SIG-M5 treated with dmso at 0.1 percent for 504 hours (cell line): ENCODE measurements around the gene THAP7.
"Not testable (repeated sequence)": the region's sequence is repeated elsewhere in the genome, so short reads cannot be mapped to it uniquely, and the experiment has no call there.

Experiments used
- DNase-seq: peaks from one replicate; lab custom pipeline; 2025; ENCODE audit not compliant: unreplicated experiment; lab: John Stamatoyannopoulos, UW

THAP7 gene

DNA sequence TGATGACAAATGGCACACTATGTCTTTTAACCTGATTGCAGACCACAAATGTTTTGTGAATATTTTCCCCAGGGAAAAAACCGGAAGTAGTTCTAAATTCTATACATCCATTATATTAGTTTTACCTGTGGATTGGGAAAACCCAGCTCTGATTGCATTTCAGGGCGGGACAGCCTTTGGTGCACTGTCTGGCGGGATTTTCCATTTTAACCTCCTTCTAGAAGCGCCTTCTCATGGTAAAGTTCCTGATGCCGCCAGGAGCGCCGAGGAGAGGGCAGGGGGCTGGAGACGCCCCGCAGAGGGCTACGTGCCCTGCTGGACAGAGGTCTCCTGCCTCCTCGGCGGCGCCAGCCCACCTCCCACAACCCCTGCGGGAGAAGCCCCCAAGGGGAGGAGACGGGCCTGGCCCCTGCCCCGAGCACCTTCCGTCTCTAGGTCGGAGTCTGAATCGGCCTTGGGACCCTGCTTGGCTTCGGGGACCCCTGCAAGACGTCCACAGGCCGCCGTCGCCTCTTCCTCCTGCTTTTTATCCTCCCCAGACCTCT, 11.8 kb upstream of the THAP7 start:
- no peak for DNase-seq

GRCh38 chr22:21012446-21013407, 10.8 kb upstream of the THAP7 start:
- no peak for DNase-seq

- no peak for DNase-seq
These were observed 8.7 kb upstream of the THAP7 start for GRCh38 chr22:21010426-21011113.

- peak; percentile 44 for DNase-seq
These were observed 7.9 kb upstream of the THAP7 start for GRCh38 chr22:21009638-21010425.

DNA sequence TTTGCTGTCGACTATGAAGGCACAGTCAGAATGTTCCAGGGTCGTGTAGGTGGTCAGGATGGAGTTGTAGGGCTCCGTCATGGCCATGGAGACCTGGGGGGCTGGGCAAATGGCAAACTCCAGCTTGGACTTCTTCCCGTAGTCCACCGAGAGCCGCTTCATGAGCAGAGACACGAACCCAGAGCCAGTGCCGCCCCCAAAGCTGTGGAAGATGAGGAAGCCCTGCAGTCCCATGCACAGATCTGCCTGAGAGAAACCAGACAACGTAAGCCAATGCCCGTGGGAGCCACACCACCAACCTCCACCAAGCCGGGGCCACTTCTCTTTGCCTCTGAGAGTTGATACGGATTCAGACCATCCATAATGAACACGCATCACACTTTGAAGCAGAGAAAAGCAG, 7.3 kb upstream of the THAP7 start:
- DNase-seq, result not testable (repeated sequence)

GRCh38 chr22:21003782-21004181, 1.9 kb upstream of the THAP7 start:
- DNase-seq, result no peak

GRCh38 chr22:21000987-21001600, 824 bp downstream of the THAP7 start:
- DNase-seq, result no peak

DNA sequence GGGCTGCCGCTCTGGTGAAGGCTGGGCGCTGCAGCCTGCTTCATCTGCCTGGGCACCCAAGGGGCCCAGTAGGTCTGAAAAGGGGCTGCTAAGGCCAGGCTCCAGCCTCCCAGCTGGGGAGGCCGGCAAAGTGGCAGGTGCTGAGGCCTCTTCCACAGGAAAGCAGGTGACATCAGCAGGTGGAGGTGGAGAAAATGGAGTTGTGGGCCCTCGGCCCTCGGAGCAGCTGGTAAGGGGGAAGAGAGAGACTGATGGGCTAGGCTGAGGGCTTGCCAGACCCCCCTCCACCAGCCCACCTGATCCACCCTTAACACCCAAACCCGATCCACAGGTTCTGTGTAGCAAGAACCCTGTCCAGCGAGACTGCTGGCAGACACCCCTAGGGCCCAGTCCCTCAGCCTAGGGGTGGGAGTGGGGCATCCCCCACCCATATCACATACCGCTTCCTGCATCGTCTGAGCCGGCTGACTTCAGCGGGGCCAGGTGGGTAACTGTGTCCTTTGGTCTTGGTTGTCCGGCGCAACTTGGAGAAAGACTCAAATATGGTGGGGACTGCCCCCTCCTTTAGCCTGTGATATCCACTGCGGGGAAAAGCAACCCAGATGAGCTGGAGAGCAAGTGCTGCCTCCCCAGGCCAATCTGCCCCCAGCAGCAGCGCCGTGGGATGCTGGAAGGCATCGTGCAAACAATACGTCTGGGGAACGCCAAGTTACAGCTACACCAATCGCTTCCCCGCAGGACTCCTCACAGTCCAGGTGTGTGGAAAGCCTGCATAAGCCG, 1.5 kb downstream of the THAP7 start:
- DNase-seq, result no peak

GRCh38 chr22:20999350-21000206, 2.3 kb downstream of the THAP7 start:
- no peak for DNase-seq

GRCh38 chr22:20998411-20999336, 3.2 kb downstream of the THAP7 start:
- no peak for DNase-seq

GRCh38 chr22:20997536-20998257, 4.2 kb downstream of the THAP7 start:
- DNase-seq, result no peak

- no peak for DNase-seq
These were observed 5.1 kb downstream of the THAP7 start for GRCh38 chr22:20996598-20997535.

GRCh38 chr22:20996031-20996410, 5.9 kb downstream of the THAP7 start:
- DNase-seq, result no peak

GRCh38 chr22:20995329-20996030, 6.4 kb downstream of the THAP7 start:
- no peak for DNase-seq

GRCh38 chr22:20994902-20995241, 7.0 kb downstream of the THAP7 start:
- no peak for DNase-seq
